WTC11 (cell line): ENCODE data around the gene RNASET2. TPM values are rescaled to one million over a fixed set of nuclear protein-coding genes. Genes with fewer than 3 reads are reported as not detected.

ENCODE experiments used
- ATAC-seq: fragments of 200-7000 bp; cut with Tn5 transposase; 2 replicates; pipeline ENCODE4 v1.10.0; 2021; ENCODE audit warnings: mild to moderate bottlenecking, moderate library complexity
- CTCF ChIA-PET: fragments of 300-600 bp; sonication (Branson Sonifier 250); formaldehyde crosslinking; loops from one replicate; lab custom pipeline; 2021; ENCODE audit warnings: antibody characterized with exemption; lab: Charles Lee
- POLR2A ChIA-PET: fragments of 350-600 bp; sonication (Branson Sonifier 250); formaldehyde crosslinking; loops from one replicate; lab custom pipeline; 2021; ENCODE audit warnings: antibody characterized with exemption; lab: Charles Lee
- DNase-seq: peaks from one replicate; pipeline ENCODE4 v3.0.0; 2021; ENCODE audit warnings: low spot score
- H3K27ac Mint-ChIP-seq: 2 replicates; pipeline ENCODE4 v1.8.0; 2021; ENCODE audit warnings: mixed read lengths
- H3K27me3 Mint-ChIP-seq: 2 replicates; pipeline ENCODE4 v1.8.0; 2021; ENCODE audit warnings: low read depth, mild to moderate bottlenecking, moderate library complexity, mixed read lengths
- H3K36me3 Mint-ChIP-seq: 2 replicates; pipeline ENCODE4 v1.8.0; 2021; ENCODE audit warnings: mixed read lengths
- H3K4me1 Mint-ChIP-seq: 2 replicates; pipeline ENCODE4 v1.8.0; 2022; ENCODE audit warnings: mixed read lengths
- H3K4me3 Mint-ChIP-seq: 2 replicates; pipeline ENCODE4 v1.8.0; 2021; ENCODE audit warnings: mild to moderate bottlenecking, moderate library complexity, mixed read lengths
- H3K9me3 Mint-ChIP-seq: 2 replicates; pipeline ENCODE4 v1.8.0; 2021; ENCODE audit warnings: mixed read lengths
- CBFB ChIP-seq: sonication (generic); formaldehyde crosslinking; IDR thresholded peaks from 2 replicates; pipeline ENCODE4 v1.8.1; 2022; ENCODE audit warnings: mild to moderate bottlenecking, low read depth, missing genetic modification reagents
- ETV6 ChIP-seq: sonication (generic); formaldehyde crosslinking; IDR thresholded peaks from 2 replicates; pipeline ENCODE4 v1.8.1; 2022; ENCODE audit warnings: mild to moderate bottlenecking, missing genetic modification reagents
- HMGA2 ChIP-seq: fragments of 250-450 bp; sonication (Bioruptor Pico); IDR thresholded peaks from 2 replicates; pipeline ENCODE4 v1.4.0; 2021; ENCODE audit warnings: mild to moderate bottlenecking, moderate library complexity
- NR3C1 ChIP-seq: sonication (generic); formaldehyde crosslinking; conservative IDR thresholded peaks from 2 replicates; pipeline ENCODE4 v1.8.1; 2023; ENCODE audit warnings: low read depth, mild to moderate bottlenecking, missing genetic modification reagents
- TEAD1 ChIP-seq: sonication (generic); formaldehyde crosslinking; IDR thresholded peaks from 2 replicates; pipeline ENCODE4 v1.8.0; 2022; ENCODE audit warnings: mild to moderate bottlenecking, missing genetic modification reagents
- USF2 ChIP-seq: sonication (generic); formaldehyde crosslinking; IDR thresholded peaks from 2 replicates; pipeline ENCODE4 v1.8.1; 2023; ENCODE audit warnings: mild to moderate bottlenecking, missing genetic modification reagents, moderate library complexity
- ZNF232 ChIP-seq: sonication (generic); formaldehyde crosslinking; IDR thresholded peaks from 2 replicates; pipeline ENCODE4 v1.8.0; 2022; ENCODE audit warnings: mild to moderate bottlenecking, missing genetic modification reagents
- ZNF281 ChIP-seq: sonication (generic); formaldehyde crosslinking; IDR thresholded peaks from 2 replicates; pipeline ENCODE4 v1.8.0; 2023; ENCODE audit warnings: mild to moderate bottlenecking, missing genetic modification reagents
- ZNF396 ChIP-seq: fragments of 250-450 bp; sonication (Bioruptor Pico); IDR thresholded peaks from 2 replicates; pipeline ENCODE4 v1.8.0; 2021; ENCODE audit warnings: mild to moderate bottlenecking, moderate library complexity, borderline replicate concordance
- total RNA-seq: library from RNA; stranded (reverse); gene quantifications from 3 replicates; pipeline ENCODE4 v1.2.3, GENCODE V29; 2021
- TF ChIP-seq, protein P1 (sequence below): sonication (generic); formaldehyde crosslinking; conservative IDR thresholded peaks from 2 replicates; pipeline ENCODE4 v1.8.1; 2023; ENCODE audit warnings: mild to moderate bottlenecking, low read depth, missing genetic modification reagents, moderate library complexity
- TF ChIP-seq, protein P2 (sequence below): fragments of 250-450 bp; sonication (Bioruptor Pico); IDR thresholded peaks from 2 replicates; pipeline ENCODE4 v1.9.0; 2021; ENCODE audit warnings: mild to moderate bottlenecking, borderline replicate concordance
- TF ChIP-seq, protein P3 (sequence below): sonication (generic); formaldehyde crosslinking; IDR thresholded peaks from 2 replicates; pipeline ENCODE4 v1.8.0; 2022; ENCODE audit warnings: mild to moderate bottlenecking, missing genetic modification reagents

The RNASET2 gene
- total RNA-seq, 1 experiment from 2014 or later, result 35.6 TPM

DNA sequence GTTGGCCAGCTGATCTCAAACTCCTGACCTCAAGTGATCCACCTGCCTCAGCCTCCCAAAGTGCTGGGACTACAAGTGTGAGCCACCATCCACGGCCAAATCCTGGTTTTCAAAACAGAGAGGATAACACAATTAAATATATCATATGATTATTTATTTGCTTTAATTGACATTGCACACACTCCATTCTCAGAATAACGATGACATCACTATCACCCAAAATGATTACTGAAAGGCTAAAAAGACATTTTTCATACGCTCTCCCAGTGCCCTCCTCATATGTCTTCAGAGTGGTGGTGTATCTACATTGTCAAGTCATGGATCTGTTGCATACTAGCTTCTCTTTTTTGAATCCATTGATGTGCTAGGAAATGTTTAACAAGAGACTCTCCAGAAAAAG, 24.4 kb upstream of the RNASET2 start (continued):
- TF ChIP-seq, protein P1, sequence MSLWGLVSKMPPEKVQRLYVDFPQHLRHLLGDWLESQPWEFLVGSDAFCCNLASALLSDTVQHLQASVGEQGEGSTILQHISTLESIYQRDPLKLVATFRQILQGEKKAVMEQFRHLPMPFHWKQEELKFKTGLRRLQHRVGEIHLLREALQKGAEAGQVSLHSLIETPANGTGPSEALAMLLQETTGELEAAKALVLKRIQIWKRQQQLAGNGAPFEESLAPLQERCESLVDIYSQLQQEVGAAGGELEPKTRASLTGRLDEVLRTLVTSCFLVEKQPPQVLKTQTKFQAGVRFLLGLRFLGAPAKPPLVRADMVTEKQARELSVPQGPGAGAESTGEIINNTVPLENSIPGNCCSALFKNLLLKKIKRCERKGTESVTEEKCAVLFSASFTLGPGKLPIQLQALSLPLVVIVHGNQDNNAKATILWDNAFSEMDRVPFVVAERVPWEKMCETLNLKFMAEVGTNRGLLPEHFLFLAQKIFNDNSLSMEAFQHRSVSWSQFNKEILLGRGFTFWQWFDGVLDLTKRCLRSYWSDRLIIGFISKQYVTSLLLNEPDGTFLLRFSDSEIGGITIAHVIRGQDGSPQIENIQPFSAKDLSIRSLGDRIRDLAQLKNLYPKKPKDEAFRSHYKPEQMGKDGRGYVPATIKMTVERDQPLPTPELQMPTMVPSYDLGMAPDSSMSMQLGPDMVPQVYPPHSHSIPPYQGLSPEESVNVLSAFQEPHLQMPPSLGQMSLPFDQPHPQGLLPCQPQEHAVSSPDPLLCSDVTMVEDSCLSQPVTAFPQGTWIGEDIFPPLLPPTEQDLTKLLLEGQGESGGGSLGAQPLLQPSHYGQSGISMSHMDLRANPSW (CRISPR knock-in tag), result no peak

DNA sequence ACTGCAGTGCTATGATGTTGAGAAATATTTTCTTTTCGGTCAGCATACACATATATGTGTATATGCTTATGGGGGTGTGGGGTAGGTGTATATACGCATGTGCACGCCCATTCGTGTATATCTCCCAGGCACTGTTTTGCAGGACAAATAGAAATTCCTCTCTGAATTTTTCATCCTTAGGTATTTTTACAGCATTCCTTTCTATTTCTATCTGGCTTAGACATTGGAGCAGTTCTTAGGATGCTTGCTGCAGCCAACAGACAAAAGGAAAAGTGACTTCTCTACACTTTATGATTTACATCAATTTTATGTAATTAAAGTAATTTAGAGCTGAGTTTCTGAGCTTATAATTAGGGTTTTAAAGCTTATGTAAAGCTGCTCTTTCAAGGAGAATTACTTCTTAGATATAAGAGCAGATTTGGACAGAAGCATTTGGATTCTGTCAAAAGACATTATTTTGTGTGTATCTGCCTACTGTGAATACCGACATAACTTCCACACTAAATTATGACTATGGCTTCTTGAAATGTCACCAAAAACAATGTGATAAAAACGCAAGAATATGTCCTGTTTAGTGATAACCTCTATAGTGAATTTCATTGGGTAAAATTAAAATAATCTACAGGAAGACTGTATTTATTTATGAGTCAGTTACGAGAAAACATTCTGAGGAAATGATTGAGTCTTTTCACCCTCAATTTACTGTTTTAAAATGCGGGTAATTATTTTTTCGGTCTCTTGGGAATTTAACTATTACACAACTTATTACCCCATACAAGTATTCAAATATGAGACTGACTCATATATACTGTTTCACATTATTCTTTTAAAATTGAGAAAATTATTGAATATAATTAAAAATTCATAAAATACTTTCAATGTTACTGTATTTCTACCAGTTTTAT, 21.5 kb upstream of the RNASET2 start:
- Mint-ChIP-seq H3K4me1 (peaks cover 8% of the 10 kb centered on the region), H3K27me3 (peaks cover 17% of the 10 kb centered on the region), H3K9me3 (peaks cover 11% of the 10 kb centered on the region), H3K4me3 (no peak overlapping the region), H3K36me3 (peaks cover 27% of the 10 kb centered on the region), H3K27ac (no peak overlapping the region)
- CTCF ChIA-PET, result interaction anchor here (1.7 to 2.8 kb wide), 2 partner anchors 12 to 203 kb away, joined by 8 read pairs; no protein-coding TSS in a partner anchor
- ATAC-seq, result no peak
- POLR2A ChIA-PET, result no interaction called here
- no peak for DNase-seq
- TF ChIP-seq ZNF232 (no peak), ETV6 (CRISPR knock-in tag) (no peak), TEAD1 (CRISPR knock-in tag) (no peak), ZNF396 (no peak), USF2 (CRISPR knock-in tag) (no peak), HMGA2 (no peak), ZNF281 (no peak), NR3C1 (CRISPR knock-in tag) (no peak), CBFB (CRISPR knock-in tag) (no peak)

- Mint-ChIP-seq H3K4me3 (no peak overlapping the region), H3K36me3 (peaks cover 32% of the 10 kb centered on the region), H3K27ac (no peak overlapping the region), H3K27me3 (peaks cover 22% of the 10 kb centered on the region), H3K4me1 (peaks cover 17% of the 10 kb centered on the region), H3K9me3 (peaks cover 4% of the 10 kb centered on the region)
- DNase-seq, result no peak
- POLR2A ChIA-PET, result interaction anchor here (0.7 kb wide), 1 partner anchor 672 kb away, joined by 5 read pairs; no protein-coding TSS in a partner anchor
- no peak for ATAC-seq
- TF ChIP-seq, protein P2, sequence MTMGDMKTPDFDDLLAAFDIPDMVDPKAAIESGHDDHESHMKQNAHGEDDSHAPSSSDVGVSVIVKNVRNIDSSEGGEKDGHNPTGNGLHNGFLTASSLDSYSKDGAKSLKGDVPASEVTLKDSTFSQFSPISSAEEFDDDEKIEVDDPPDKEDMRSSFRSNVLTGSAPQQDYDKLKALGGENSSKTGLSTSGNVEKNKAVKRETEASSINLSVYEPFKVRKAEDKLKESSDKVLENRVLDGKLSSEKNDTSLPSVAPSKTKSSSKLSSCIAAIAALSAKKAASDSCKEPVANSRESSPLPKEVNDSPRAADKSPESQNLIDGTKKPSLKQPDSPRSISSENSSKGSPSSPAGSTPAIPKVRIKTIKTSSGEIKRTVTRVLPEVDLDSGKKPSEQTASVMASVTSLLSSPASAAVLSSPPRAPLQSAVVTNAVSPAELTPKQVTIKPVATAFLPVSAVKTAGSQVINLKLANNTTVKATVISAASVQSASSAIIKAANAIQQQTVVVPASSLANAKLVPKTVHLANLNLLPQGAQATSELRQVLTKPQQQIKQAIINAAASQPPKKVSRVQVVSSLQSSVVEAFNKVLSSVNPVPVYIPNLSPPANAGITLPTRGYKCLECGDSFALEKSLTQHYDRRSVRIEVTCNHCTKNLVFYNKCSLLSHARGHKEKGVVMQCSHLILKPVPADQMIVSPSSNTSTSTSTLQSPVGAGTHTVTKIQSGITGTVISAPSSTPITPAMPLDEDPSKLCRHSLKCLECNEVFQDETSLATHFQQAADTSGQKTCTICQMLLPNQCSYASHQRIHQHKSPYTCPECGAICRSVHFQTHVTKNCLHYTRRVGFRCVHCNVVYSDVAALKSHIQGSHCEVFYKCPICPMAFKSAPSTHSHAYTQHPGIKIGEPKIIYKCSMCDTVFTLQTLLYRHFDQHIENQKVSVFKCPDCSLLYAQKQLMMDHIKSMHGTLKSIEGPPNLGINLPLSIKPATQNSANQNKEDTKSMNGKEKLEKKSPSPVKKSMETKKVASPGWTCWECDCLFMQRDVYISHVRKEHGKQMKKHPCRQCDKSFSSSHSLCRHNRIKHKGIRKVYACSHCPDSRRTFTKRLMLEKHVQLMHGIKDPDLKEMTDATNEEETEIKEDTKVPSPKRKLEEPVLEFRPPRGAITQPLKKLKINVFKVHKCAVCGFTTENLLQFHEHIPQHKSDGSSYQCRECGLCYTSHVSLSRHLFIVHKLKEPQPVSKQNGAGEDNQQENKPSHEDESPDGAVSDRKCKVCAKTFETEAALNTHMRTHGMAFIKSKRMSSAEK (CRISPR knock-in tag), result no peak
- TF ChIP-seq, protein P3, sequence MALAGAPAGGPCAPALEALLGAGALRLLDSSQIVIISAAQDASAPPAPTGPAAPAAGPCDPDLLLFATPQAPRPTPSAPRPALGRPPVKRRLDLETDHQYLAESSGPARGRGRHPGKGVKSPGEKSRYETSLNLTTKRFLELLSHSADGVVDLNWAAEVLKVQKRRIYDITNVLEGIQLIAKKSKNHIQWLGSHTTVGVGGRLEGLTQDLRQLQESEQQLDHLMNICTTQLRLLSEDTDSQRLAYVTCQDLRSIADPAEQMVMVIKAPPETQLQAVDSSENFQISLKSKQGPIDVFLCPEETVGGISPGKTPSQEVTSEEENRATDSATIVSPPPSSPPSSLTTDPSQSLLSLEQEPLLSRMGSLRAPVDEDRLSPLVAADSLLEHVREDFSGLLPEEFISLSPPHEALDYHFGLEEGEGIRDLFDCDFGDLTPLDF (CRISPR knock-in tag), result no peak
- CTCF ChIA-PET, result interaction anchor here (1.7 to 2.8 kb wide), 2 partner anchors 13 to 201 kb away, joined by 8 read pairs; no protein-coding TSS in a partner anchor
Observed at GRCh38 chr6:166976636-166977035, 20.3 kb upstream of the RNASET2 start.
